Muscle layer of colon (tissue), 2 donors: ENCODE results near the gene HDAC9.

Experiments
- H3K27ac ChIP-seq: one replicate; pipeline ENCODE4 v1.7.0; 2013; ENCODE audit warnings: low read depth, mild to moderate bottlenecking, low read length, moderate library complexity
- H3K27me3 ChIP-seq, 2 donors: one replicate each; pipeline ENCODE4 v1.7.0; 2013; ENCODE audit warnings: low read length in 2 of 2, mild to moderate bottlenecking in 2 of 2; ENCODE audit not compliant: insufficient read depth in 2 of 2, control insufficient read depth in 1 of 2
- H3K36me3 ChIP-seq: one replicate; pipeline ENCODE4 v1.7.0; 2013; ENCODE audit warnings: mild to moderate bottlenecking, low read length; ENCODE audit not compliant: insufficient read depth
- H3K4me1 ChIP-seq: one replicate; pipeline ENCODE4 v1.7.0; 2013; ENCODE audit warnings: mild to moderate bottlenecking, low read length; ENCODE audit not compliant: insufficient read depth
- H3K4me3 ChIP-seq, 2 donors: one replicate each; pipeline ENCODE4 v1.7.0; 2013; ENCODE audit warnings: low read length in 2 of 2, low read depth in 1 of 2, mild to moderate bottlenecking in 1 of 2, moderate library complexity in 1 of 2
- H3K9ac ChIP-seq: one replicate; pipeline ENCODE4 v1.7.0; 2013; ENCODE audit warnings: low read length
- H3K9me3 ChIP-seq: one replicate; pipeline ENCODE4 v1.7.0; 2013; ENCODE audit warnings: mild to moderate bottlenecking, low read length
- donor health status: abdominal sarcoma.
- donor health status: Adenocarcinoma of cecum.

HDAC9 gene

GRCh38 chr7:18680576-18680975 is 185.0 kb downstream of the HDAC9 start:
- Histone ChIP-seq H3K4me3 (no peak overlapping the region), H3K4me1 (no peaks in the 10 kb centered on the region), H3K36me3 (no peaks in the 10 kb centered on the region), H3K9me3 (no peaks in the 10 kb centered on the region), H3K27me3 (no peaks in the 10 kb centered on the region), H3K27ac (no peak overlapping the region), H3K9ac (no peak overlapping the region)

- H3K4me3 ChIP-seq = no peak overlapping the region
- no peak overlapping the region for H3K9ac ChIP-seq
Observed at GRCh38 chr7:18684916-18685315, 189.4 kb downstream of the HDAC9 start.

GRCh38 chr7:18685971-18686370 is 190.4 kb downstream of the HDAC9 start:
- H3K36me3 ChIP-seq = no peaks in the 10 kb centered on the region
- H3K27me3 ChIP-seq = no peaks in the 10 kb centered on the region
- no peaks in the 10 kb centered on the region for H3K9me3 ChIP-seq
- no peak overlapping the region for H3K9ac ChIP-seq
- no peak overlapping the region for H3K27ac ChIP-seq
- H3K4me3 ChIP-seq = no peak overlapping the region
- no peaks in the 10 kb centered on the region for H3K4me1 ChIP-seq

More at GRCh38 chr7:18684916-18685315, 189.4 kb downstream of the HDAC9 start:
- no peak overlapping the region for H3K27ac ChIP-seq
- H3K27me3 ChIP-seq = no peaks in the 10 kb centered on the region
- no peaks in the 10 kb centered on the region for H3K36me3 ChIP-seq
- no peaks in the 10 kb centered on the region for H3K9me3 ChIP-seq
- no peaks in the 10 kb centered on the region for H3K4me1 ChIP-seq

- H3K9me3 ChIP-seq = no peaks in the 10 kb centered on the region
- no peak overlapping the region for H3K4me3 ChIP-seq
- H3K27ac ChIP-seq = no peak overlapping the region
- H3K9ac ChIP-seq = no peak overlapping the region
- no peaks in the 10 kb centered on the region for H3K36me3 ChIP-seq
- no peaks in the 10 kb centered on the region for H3K27me3 ChIP-seq
- no peaks in the 10 kb centered on the region for H3K4me1 ChIP-seq
Observed at GRCh38 chr7:18689551-18689950, 194.0 kb downstream of the HDAC9 start.

GRCh38 chr7:18693406-18693805 is 197.9 kb downstream of the HDAC9 start:
- Histone ChIP-seq H3K27me3 (no peaks in the 10 kb centered on the region), H3K9ac (no peak overlapping the region), H3K36me3 (no peaks in the 10 kb centered on the region), H3K4me1 (no peaks in the 10 kb centered on the region), H3K4me3 (no peak overlapping the region), H3K9me3 (no peaks in the 10 kb centered on the region), H3K27ac (no peak overlapping the region)

GRCh38 chr7:18693816-18694215 is 198.3 kb downstream of the HDAC9 start:
- H3K4me3 ChIP-seq = no peak overlapping the region
- H3K27me3 ChIP-seq = no peaks in the 10 kb centered on the region
- no peak overlapping the region for H3K9ac ChIP-seq
- no peak overlapping the region for H3K27ac ChIP-seq
- H3K4me1 ChIP-seq = no peaks in the 10 kb centered on the region
- H3K9me3 ChIP-seq = no peaks in the 10 kb centered on the region
- H3K36me3 ChIP-seq = no peaks in the 10 kb centered on the region

GRCh38 chr7:18694484-18694883 is 198.9 kb downstream of the HDAC9 start:
- Histone ChIP-seq H3K27me3 (no peaks in the 10 kb centered on the region), H3K27ac (no peak overlapping the region), H3K9ac (no peak overlapping the region), H3K4me3 (no peak overlapping the region), H3K36me3 (no peaks in the 10 kb centered on the region), H3K9me3 (no peaks in the 10 kb centered on the region), H3K4me1 (no peaks in the 10 kb centered on the region)

- Histone ChIP-seq H3K4me3 (no peak overlapping the region), H3K27me3 (no peaks in the 10 kb centered on the region), H3K9me3 (no peaks in the 10 kb centered on the region), H3K4me1 (no peaks in the 10 kb centered on the region), H3K27ac (no peak overlapping the region), H3K36me3 (no peaks in the 10 kb centered on the region), H3K9ac (no peak overlapping the region)
Observed at GRCh38 chr7:18694911-18695310, 199.4 kb downstream of the HDAC9 start.

- H3K9me3 ChIP-seq = no peaks in the 10 kb centered on the region
- H3K36me3 ChIP-seq = no peaks in the 10 kb centered on the region
- no peak overlapping the region for H3K27ac ChIP-seq
- H3K27me3 ChIP-seq = no peaks in the 10 kb centered on the region
- no peak overlapping the region for H3K9ac ChIP-seq
- no peak overlapping the region for H3K4me3 ChIP-seq
- H3K4me1 ChIP-seq = no peaks in the 10 kb centered on the region
Observed at GRCh38 chr7:18698258-18698734, 202.7 kb downstream of the HDAC9 start.

GRCh38 chr7:18700147-18700546 is 204.6 kb downstream of the HDAC9 start:
- Histone ChIP-seq H3K9me3 (no peaks in the 10 kb centered on the region), H3K27ac (no peak overlapping the region), H3K4me3 (no peak overlapping the region), H3K4me1 (no peaks in the 10 kb centered on the region), H3K27me3 (no peaks in the 10 kb centered on the region), H3K36me3 (no peaks in the 10 kb centered on the region), H3K9ac (no peak overlapping the region)

- Histone ChIP-seq H3K27ac (no peak overlapping the region), H3K4me3 (no peak overlapping the region), H3K36me3 (no peaks in the 10 kb centered on the region), H3K4me1 (no peaks in the 10 kb centered on the region), H3K27me3 (no peaks in the 10 kb centered on the region), H3K9ac (no peak overlapping the region), H3K9me3 (no peaks in the 10 kb centered on the region)
Observed at GRCh38 chr7:18702071-18702829, 206.7 kb downstream of the HDAC9 start.

- H3K4me1 ChIP-seq = no peaks in the 10 kb centered on the region
- no peak overlapping the region for H3K27ac ChIP-seq
- H3K36me3 ChIP-seq = no peaks in the 10 kb centered on the region
- H3K27me3 ChIP-seq = no peaks in the 10 kb centered on the region
- no peaks in the 10 kb centered on the region for H3K9me3 ChIP-seq
- no peak overlapping the region for H3K4me3 ChIP-seq
- H3K9ac ChIP-seq = no peak overlapping the region
Observed at GRCh38 chr7:18703685-18704084, 208.1 kb downstream of the HDAC9 start.
